ENCODE data around the gene RPL36. TPM values are rescaled to one million over a fixed set of nuclear protein-coding genes. Genes with fewer than 3 reads are reported as not detected.
A peak's percentile ranks its signal among the peaks of the same experiment; 100 is the strongest.

The RPL36 gene
- total RNA-seq, 2 donors from 2014 or later = 844 to 976 TPM

- no peaks in the 10 kb centered on the region for H3K9me3 ChIP-seq
- intact Hi-C loops (cut with DNase I) = no loop called here
These were observed 12.5 kb upstream of the RPL36 start for GRCh38 chr19:5677580-5677979.

DNA sequence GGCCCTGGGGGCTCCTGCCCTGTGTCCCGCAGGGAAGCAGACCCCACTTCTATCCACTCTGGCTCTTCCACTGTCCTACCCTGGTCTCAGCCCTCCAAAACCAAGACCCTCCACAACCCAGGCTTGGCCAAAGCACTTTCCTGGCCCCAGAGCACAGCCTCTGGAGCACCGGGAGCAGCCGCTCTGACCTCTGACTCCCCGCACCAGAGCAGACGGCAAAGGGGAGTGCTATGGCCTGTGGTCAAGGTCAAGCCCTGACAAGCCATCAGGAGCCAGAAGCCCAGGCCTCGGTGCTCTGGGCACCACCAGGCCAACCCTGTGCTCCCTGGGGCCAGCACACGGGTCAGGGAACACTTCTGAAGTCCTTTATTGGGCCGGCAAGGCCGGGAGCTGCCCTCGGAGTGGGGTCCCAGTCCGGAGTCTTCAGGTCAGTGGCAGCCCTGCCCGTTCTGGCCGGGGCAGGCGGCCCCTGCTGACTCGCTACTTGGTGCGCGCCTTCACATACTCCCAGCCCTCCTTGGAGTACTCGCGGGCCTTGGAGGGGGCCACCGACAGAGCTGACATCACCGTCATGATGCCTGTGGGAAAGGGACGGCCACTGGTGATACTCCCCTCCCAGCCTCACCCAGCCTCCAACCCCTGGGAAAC, 11.9 kb upstream of the RPL36 start:
- Histone ChIP-seq H3K27me3 (no peaks in the 10 kb centered on the region), H3K9ac (ENCODE audit: low read depth in 2 of 2, low read length in 2 of 2) (no peak overlapping the region), H3K27ac (no peak overlapping the region), H3K4me1 (peaks cover 7% of the 10 kb centered on the region), H3K9me3 (no peaks in the 10 kb centered on the region), H3K36me3 (no peaks in the 10 kb centered on the region), H3K4me3 (no peak overlapping the region)
- TF ChIP-seq, protein P1, sequence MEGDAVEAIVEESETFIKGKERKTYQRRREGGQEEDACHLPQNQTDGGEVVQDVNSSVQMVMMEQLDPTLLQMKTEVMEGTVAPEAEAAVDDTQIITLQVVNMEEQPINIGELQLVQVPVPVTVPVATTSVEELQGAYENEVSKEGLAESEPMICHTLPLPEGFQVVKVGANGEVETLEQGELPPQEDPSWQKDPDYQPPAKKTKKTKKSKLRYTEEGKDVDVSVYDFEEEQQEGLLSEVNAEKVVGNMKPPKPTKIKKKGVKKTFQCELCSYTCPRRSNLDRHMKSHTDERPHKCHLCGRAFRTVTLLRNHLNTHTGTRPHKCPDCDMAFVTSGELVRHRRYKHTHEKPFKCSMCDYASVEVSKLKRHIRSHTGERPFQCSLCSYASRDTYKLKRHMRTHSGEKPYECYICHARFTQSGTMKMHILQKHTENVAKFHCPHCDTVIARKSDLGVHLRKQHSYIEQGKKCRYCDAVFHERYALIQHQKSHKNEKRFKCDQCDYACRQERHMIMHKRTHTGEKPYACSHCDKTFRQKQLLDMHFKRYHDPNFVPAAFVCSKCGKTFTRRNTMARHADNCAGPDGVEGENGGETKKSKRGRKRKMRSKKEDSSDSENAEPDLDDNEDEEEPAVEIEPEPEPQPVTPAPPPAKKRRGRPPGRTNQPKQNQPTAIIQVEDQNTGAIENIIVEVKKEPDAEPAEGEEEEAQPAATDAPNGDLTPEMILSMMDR (IDR thresholded peaks at IDR 0.05) = no peak
- intact Hi-C loops (cut with DNase I) = no loop called here
- DNase-seq = no peak

More at GRCh38 chr19:5677580-5677979, 12.5 kb upstream of the RPL36 start:
- H3K4me1 ChIP-seq = peaks cover 7% of the 10 kb centered on the region
- no peak overlapping the region for H3K9ac ChIP-seq (ENCODE audit: low read depth in 2 of 2, low read length in 2 of 2)
- TF ChIP-seq, protein P1 (IDR thresholded peaks at IDR 0.05) = no peak
- no peak overlapping the region for H3K27ac ChIP-seq
- no peaks in the 10 kb centered on the region for H3K36me3 ChIP-seq
- H3K27me3 ChIP-seq = no peaks in the 10 kb centered on the region
- no peak overlapping the region for H3K4me3 ChIP-seq
- DNase-seq = no peak

DNA sequence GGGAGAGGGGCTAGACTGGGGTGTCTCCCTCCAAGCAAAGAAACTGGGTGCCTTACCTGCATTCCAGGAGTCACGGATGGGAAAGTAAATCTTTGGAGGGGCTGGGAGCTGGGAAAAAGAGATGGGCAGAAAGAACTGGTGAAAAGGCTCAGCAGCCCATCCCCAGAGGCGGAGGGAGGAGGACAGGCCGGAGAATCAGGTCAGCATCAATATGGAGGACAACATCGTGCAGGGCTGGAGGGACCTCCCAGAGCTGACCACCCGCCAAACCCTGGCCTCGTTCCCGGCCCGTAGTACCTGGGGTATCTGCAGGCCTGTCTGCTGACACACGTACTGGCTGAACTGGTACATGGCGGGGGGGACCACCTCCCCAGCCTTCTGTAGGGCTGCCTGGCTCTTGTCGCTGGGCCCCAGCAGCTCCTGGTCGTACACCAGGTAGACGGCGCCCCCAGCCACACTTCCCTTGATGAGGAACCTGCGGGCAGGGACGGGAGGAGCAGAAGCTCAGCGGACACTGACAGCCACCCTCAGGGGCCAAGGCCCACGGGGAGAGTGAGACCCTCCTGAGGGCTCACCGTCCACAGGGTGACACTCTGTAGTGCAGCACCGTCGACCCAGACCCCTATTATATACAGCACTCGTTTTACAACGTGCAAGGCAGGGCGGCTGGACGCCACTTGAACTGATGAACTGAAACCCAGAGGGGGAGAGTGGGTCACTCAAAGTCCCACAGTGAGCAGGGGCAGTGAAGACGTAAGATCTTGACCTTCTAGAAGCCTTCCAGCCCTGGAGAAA, 10.6 kb upstream of the RPL36 start:
- peak overlapping the region; percentile 78 for H3K27ac ChIP-seq
- DNase-seq = no peak
- intact Hi-C loops (cut with DNase I) = no loop called here
- peaks cover 7% of the 10 kb centered on the region for H3K4me1 ChIP-seq
- no peaks in the 10 kb centered on the region for H3K36me3 ChIP-seq
- H3K27me3 ChIP-seq = no peaks in the 10 kb centered on the region
- peak overlapping the region; percentile 89 to 94 for H3K9ac ChIP-seq (ENCODE audit: low read depth in 2 of 2, low read length in 2 of 2)
- H3K9me3 ChIP-seq = no peaks in the 10 kb centered on the region
- peak overlapping the region; percentile 90 for H3K4me3 ChIP-seq
- TF ChIP-seq, protein P1 (IDR thresholded peaks at IDR 0.05) = no peak

- no peak for DNase-seq
- peak overlapping the region; percentile 89 to 94 for H3K9ac ChIP-seq (ENCODE audit: low read depth in 2 of 2, low read length in 2 of 2)
- H3K4me1 ChIP-seq = peaks cover 7% of the 10 kb centered on the region
- H3K27ac ChIP-seq = peak overlapping the region; percentile 78
- H3K36me3 ChIP-seq = no peaks in the 10 kb centered on the region
- intact Hi-C loops (cut with DNase I) = no loop called here
- peak overlapping the region; percentile 90 for H3K4me3 ChIP-seq
- no peaks in the 10 kb centered on the region for H3K9me3 ChIP-seq
- TF ChIP-seq, protein P1 (IDR thresholded peaks at IDR 0.05) = no peak
- no peaks in the 10 kb centered on the region for H3K27me3 ChIP-seq
These were observed 10.0 kb upstream of the RPL36 start for GRCh38 chr19:5680084-5680436.

GRCh38 chr19:5680437-5681368, 9.4 kb upstream of the RPL36 start, which contains the start of the genes HSD11B1L and MICOS13:
Gene HSD11B1L (plus strand): TSS chr19:5681027. CDS start chr19:5684833, 3,806 bp downstream.
Gene MICOS13 (minus strand): TSS chr19:5680516. CDS start chr19:5680486, 30 bp downstream.
- DNase-seq = peak; percentile 99
- Histone ChIP-seq H3K9me3 (no peaks in the 10 kb centered on the region), H3K36me3 (no peaks in the 10 kb centered on the region), H3K27ac (peak within 1 kb of the TSS; percentile 78), H3K4me1 (peaks cover 7% of the 10 kb centered on the region), H3K4me3 (peak within 1 kb of the TSS; percentile 90), H3K9ac (ENCODE audit: low read depth in 2 of 2, low read length in 2 of 2) (peak within 1 kb of the TSS; percentile 89 to 94), H3K27me3 (no peaks in the 10 kb centered on the region)
- intact Hi-C loops (cut with DNase I) = no loop called here
- TF ChIP-seq, protein P1 (IDR thresholded peaks at IDR 0.05) = no peak
